Amygdala (tissue), 56 donors: Measurements from ENCODE around the gene NDUFAB1.
"Not testable (repeated sequence)": the region's sequence is repeated elsewhere in the genome, so short reads cannot be mapped to it uniquely, and the experiment has no call there.

ENCODE experiments used
- DNase-seq, 56 donors: peaks; one replicate each; lab custom pipeline; 2025; lab: John Stamatoyannopoulos, UW

NDUFAB1 gene

GRCh38 chr16:23595951-23596720, at the start of gene NDUFAB1:
NDUFAB1 (minus strand) TSS chr16:23596316; CDS start chr16:23596290, 26 bp downstream.
- DNase-seq = peak; percentile 21 to 92 (median 76)

GRCh38 chr16:23642246-23642774, 46.2 kb upstream of the NDUFAB1 start:
- DNase-seq = no peak

- peak; percentile 38 to 96 (median 88) for DNase-seq
Measured at GRCh38 chr16:23640931-23641765, 45.0 kb upstream of the NDUFAB1 start, which contains the start of the genes DCTN5 and PALB2. DCTN5 (plus strand) TSS chr16:23641466; CDS start chr16:23641543, 77 bp downstream. PALB2 (minus strand) TSS chr16:23641310; CDS start chr16:23641157, 153 bp downstream.

- DNase-seq = no peak
Measured at GRCh38 chr16:23640615-23640930, 44.5 kb upstream of the NDUFAB1 start.

- DNase-seq = no peak
Measured at GRCh38 chr16:23635958-23636357, 39.8 kb upstream of the NDUFAB1 start.

- DNase-seq = no peak
Measured at GRCh38 chr16:23634461-23635036, 38.4 kb upstream of the NDUFAB1 start.

- DNase-seq = not testable (repeated sequence)
Measured at GRCh38 chr16:23631874-23632273, 35.8 kb upstream of the NDUFAB1 start.

GRCh38 chr16:23629516-23629915, 33.4 kb upstream of the NDUFAB1 start:
- no peak for DNase-seq

- DNase-seq = no peak
Measured at GRCh38 chr16:23624092-23624491, 28.0 kb upstream of the NDUFAB1 start.

- no peak for DNase-seq
Measured at GRCh38 chr16:23615805-23616204, 19.7 kb upstream of the NDUFAB1 start.

- no peak for DNase-seq
Measured at GRCh38 chr16:23611936-23612335, 15.8 kb upstream of the NDUFAB1 start.

- DNase-seq = not testable (repeated sequence)
Measured at GRCh38 chr16:23610905-23611304, 14.8 kb upstream of the NDUFAB1 start.

GRCh38 chr16:23609929-23610328, 13.8 kb upstream of the NDUFAB1 start:
- DNase-seq = no peak

GRCh38 chr16:23608194-23608593, 12.1 kb upstream of the NDUFAB1 start:
- DNase-seq = no peak

GRCh38 chr16:23607726-23608125, 11.6 kb upstream of the NDUFAB1 start:
- no peak for DNase-seq

- DNase-seq = peak in 1 of 56 donors; percentile 6
Measured at GRCh38 chr16:23597003-23597756, 1.1 kb upstream of the NDUFAB1 start.

- peak in 1 of 56 donors; percentile 42 for DNase-seq
Measured at GRCh38 chr16:23595246-23595950, 718 bp downstream of the NDUFAB1 start.

- DNase-seq = no peak
Measured at GRCh38 chr16:23594186-23594585, 1.9 kb downstream of the NDUFAB1 start.

GRCh38 chr16:23590181-23590580, 5.9 kb downstream of the NDUFAB1 start:
- DNase-seq = no peak
